DMS53 (cell line): ENCODE results near the gene PTPA.
"Not testable (repeated sequence)": the region's sequence is repeated elsewhere in the genome, so short reads cannot be mapped to it uniquely, and the experiment has no call there.

Experiments used
- DNase-seq: peaks from one replicate; lab custom pipeline; 2025; lab: John Stamatoyannopoulos, UW

The PTPA gene

GRCh38 chr9:129109537-129109903 is 1.7 kb upstream of the PTPA start:
- DNase-seq = peak; percentile 47

- DNase-seq = peak; percentile 84
Measured at GRCh38 chr9:129109952-129110739, 1.1 kb upstream of the PTPA start.

- peak; percentile 54 for DNase-seq
Measured at GRCh38 chr9:129111528-129112151, 425 bp downstream of the PTPA start.

- DNase-seq = not testable (repeated sequence)
Measured at GRCh38 chr9:129112526-129112925, 1.3 kb downstream of the PTPA start.

GRCh38 chr9:129113645-129114304 is 2.6 kb downstream of the PTPA start:
- no peak for DNase-seq

- no peak for DNase-seq
Measured at GRCh38 chr9:129118799-129119198, 7.6 kb downstream of the PTPA start.

- DNase-seq = no peak
Measured at GRCh38 chr9:129121483-129121882, 10.3 kb downstream of the PTPA start.

GRCh38 chr9:129122133-129122532 is 10.9 kb downstream of the PTPA start:
- no peak for DNase-seq

- not testable (repeated sequence) for DNase-seq
Measured at GRCh38 chr9:129122976-129123375, 11.8 kb downstream of the PTPA start.

- no peak for DNase-seq
Measured at GRCh38 chr9:129124506-129125069, 13.4 kb downstream of the PTPA start.

GRCh38 chr9:129125478-129125877 is 14.3 kb downstream of the PTPA start:
- DNase-seq = no peak

- DNase-seq = no peak
Measured at GRCh38 chr9:129126749-129127618, 15.8 kb downstream of the PTPA start.

GRCh38 chr9:129128689-129129088 is 17.5 kb downstream of the PTPA start:
- DNase-seq = no peak

- not testable (repeated sequence) for DNase-seq
Measured at GRCh38 chr9:129130271-129130670, 19.1 kb downstream of the PTPA start.

GRCh38 chr9:129130791-129131190 is 19.6 kb downstream of the PTPA start:
- no peak for DNase-seq

GRCh38 chr9:129131300-129132145 is 20.3 kb downstream of the PTPA start:
- DNase-seq = peak; percentile 78

- no peak for DNase-seq
Measured at GRCh38 chr9:129133082-129133481, 21.9 kb downstream of the PTPA start.

GRCh38 chr9:129135476-129135875 is 24.3 kb downstream of the PTPA start:
- DNase-seq = no peak

- no peak for DNase-seq
Measured at GRCh38 chr9:129136446-129137035, 25.3 kb downstream of the PTPA start.
